Right lobe of liver (tissue), 4 donors: ENCODE measurements around the gene EIF4G3.

Source experiments
- POLR2A ChIP-seq: fragments of 450-650 bp; IDR thresholded peaks from one replicate; pipeline ENCODE4 v1.6.1; 2017; ENCODE audit warnings: antibody characterized with exemption, mild to moderate bottlenecking
- TF ChIP-seq, protein P1 (sequence below), 4 donors: fragments of 200-600 bp in 3 of 4; fragments of 450-650 bp in 1 of 4; IDR thresholded peaks; one replicate each; pipeline versions ENCODE4 v1.5.1 to v1.8.0; 2016 to 2022; ENCODE audit warnings: antibody characterized with exemption in 4 of 4, mild to moderate bottlenecking in 2 of 4
- donor health status: DM: no; HTN: no; CAD: no.
- donor health status: DM: no; HTN: no; CAD: no.
- donor health status: DM: no; HTN: yes; CAD: no.

DNA sequence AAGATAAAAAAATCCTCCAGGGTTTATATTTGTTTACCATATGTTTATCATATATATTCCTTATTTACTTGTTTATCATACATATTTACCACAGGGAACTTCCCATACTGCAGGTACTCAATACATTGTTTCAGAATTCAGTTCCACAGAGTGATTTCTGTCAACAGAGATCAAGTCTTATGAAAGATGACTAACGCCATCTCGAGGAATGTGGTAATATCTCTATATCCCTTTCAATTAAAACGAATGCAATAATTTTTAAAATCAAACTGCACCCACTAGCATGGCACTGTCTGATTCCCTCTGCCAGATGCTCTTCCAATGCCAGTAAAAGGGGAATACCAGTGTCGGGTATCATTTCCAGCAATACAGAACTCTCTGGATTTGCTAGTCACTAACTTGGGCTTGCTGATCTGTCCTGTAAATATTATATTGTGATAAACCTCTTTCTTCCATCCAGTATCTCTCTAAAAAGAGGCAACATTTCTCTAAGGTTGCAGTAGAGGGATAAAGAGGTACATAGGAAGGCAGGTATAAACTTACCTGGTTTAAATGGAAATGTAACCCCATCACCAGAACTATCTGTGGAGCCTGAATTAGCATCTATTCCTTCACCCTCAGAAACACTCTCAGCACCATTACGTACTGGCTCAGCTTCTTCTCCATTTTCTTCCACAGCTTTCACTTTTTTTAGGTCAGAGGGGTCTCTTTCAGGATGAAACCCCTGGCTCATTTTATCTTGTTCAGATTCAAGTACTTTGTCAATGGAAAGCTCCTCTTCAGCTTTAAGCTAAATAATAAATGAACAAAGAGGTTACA is 277.3 kb downstream of the EIF4G3 start:
- TF ChIP-seq, protein P1, sequence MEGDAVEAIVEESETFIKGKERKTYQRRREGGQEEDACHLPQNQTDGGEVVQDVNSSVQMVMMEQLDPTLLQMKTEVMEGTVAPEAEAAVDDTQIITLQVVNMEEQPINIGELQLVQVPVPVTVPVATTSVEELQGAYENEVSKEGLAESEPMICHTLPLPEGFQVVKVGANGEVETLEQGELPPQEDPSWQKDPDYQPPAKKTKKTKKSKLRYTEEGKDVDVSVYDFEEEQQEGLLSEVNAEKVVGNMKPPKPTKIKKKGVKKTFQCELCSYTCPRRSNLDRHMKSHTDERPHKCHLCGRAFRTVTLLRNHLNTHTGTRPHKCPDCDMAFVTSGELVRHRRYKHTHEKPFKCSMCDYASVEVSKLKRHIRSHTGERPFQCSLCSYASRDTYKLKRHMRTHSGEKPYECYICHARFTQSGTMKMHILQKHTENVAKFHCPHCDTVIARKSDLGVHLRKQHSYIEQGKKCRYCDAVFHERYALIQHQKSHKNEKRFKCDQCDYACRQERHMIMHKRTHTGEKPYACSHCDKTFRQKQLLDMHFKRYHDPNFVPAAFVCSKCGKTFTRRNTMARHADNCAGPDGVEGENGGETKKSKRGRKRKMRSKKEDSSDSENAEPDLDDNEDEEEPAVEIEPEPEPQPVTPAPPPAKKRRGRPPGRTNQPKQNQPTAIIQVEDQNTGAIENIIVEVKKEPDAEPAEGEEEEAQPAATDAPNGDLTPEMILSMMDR (IDR thresholded peaks at IDR 0.05) = no peak
- no peak for TF ChIP-seq POLR2A
